CD4-positive, alpha-beta memory T cell (primary cell): ENCODE results near the gene OR10H1. TPM values are rescaled to one million over a fixed set of nuclear protein-coding genes. Genes with fewer than 3 reads are reported as not detected.
"Not testable (repeated sequence)": the region's sequence is repeated elsewhere in the genome, so short reads cannot be mapped to it uniquely, and the experiment has no call there.

Experiments used
- CTCF ChIA-PET: fragments of 350-600 bp; sonication (Branson Sonifier 250); formaldehyde crosslinking; loops from one replicate; lab custom pipeline; 2021; ENCODE audit warnings: inconsistent platforms; ENCODE audit not compliant: partially characterized antibody; lab: Charles Lee
- POLR2A ChIA-PET: fragments of 350-600 bp; sonication (Branson Sonifier 250); formaldehyde crosslinking; loops from one replicate; lab custom pipeline; 2021; ENCODE audit not compliant: partially characterized antibody; lab: Charles Lee
- DNase-seq, 5 donors: peaks; one replicate each; pipeline versions ENCODE4 v3.0.0 to v3.0.0-alpha.2; 2020 to 2022; ENCODE audit warnings: mixed read lengths in 1 of 5
- H3K27ac ChIP-seq: one replicate; pipeline ENCODE4 v1.7.0; 2013; ENCODE audit warnings: low read depth, low read length
- H3K27me3 ChIP-seq: 2 replicates; pipeline ENCODE4 v1.7.0; 2013; ENCODE audit warnings: mild to moderate bottlenecking, low read length, moderate library complexity; ENCODE audit not compliant: insufficient read depth
- H3K36me3 ChIP-seq: 2 replicates; pipeline ENCODE4 v1.7.0; 2013; ENCODE audit warnings: mild to moderate bottlenecking, low read length, moderate library complexity; ENCODE audit not compliant: insufficient read depth
- H3K4me1 ChIP-seq: 2 replicates; pipeline ENCODE4 v1.7.0; 2013; ENCODE audit warnings: mild to moderate bottlenecking, low read length, moderate library complexity; ENCODE audit not compliant: insufficient read depth
- H3K4me3 ChIP-seq, 2 donors: one replicate each; pipeline ENCODE4 v1.7.0; 2013; ENCODE audit warnings: low read length in 2 of 2, mild to moderate bottlenecking in 1 of 2
- H3K9me3 ChIP-seq, 2 donors: one replicate each; pipeline ENCODE4 v1.7.0; 2013; ENCODE audit warnings: low read length in 2 of 2, control low read depth in 1 of 2; ENCODE audit not compliant: control insufficient read depth in 1 of 2
- H3K27ac Mint-ChIP-seq, 7 donors: one replicate each; pipeline ENCODE4 v1.8.0; 2020 to 2021; ENCODE audit warnings: mixed read lengths in 7 of 7, mild to moderate bottlenecking in 6 of 7, inconsistent platforms in 3 of 7, moderate library complexity in 3 of 7
- H3K27me3 Mint-ChIP-seq, 2 donors: one replicate each; pipeline ENCODE4 v1.8.0; 2020 to 2021; ENCODE audit warnings: mixed read lengths in 2 of 2
- H3K36me3 Mint-ChIP-seq, 2 donors: one replicate each; pipeline ENCODE4 v1.8.0; 2020 to 2021; ENCODE audit warnings: mixed read lengths in 2 of 2, inconsistent platforms in 1 of 2, mild to moderate bottlenecking in 1 of 2
- H3K4me1 Mint-ChIP-seq, 4 donors: one replicate each; pipeline ENCODE4 v1.8.0; 2020 to 2021; ENCODE audit warnings: mixed read lengths in 4 of 4, mild to moderate bottlenecking in 1 of 4
- H3K4me3 Mint-ChIP-seq, 8 donors: one replicate each; pipeline ENCODE4 v1.8.0; 2020 to 2021; ENCODE audit warnings: mixed read lengths in 8 of 8, mild to moderate bottlenecking in 7 of 8, moderate library complexity in 6 of 8, inconsistent platforms in 3 of 8
- H3K9me3 Mint-ChIP-seq, 8 donors: one replicate each; pipeline ENCODE4 v1.8.0; 2020 to 2021; ENCODE audit warnings: mixed read lengths in 8 of 8, mild to moderate bottlenecking in 5 of 8, inconsistent platforms in 3 of 8, moderate library complexity in 1 of 8
- intact Hi-C: fragments of 100-400 bp; cut with micrococcal nuclease; formaldehyde crosslinking; loops from one replicate; pipeline ENCODE4 v1.15.1; 2023
- polyA plus RNA-seq, 2 donors: library from polyadenylated mRNA; unstranded; fragments of 300-500 nt; fragmentation: Illumina TruSeq; gene quantifications; one replicate each; pipeline ENCODE4 v1.2.3, GENCODE V29; 2021
- total RNA-seq, 2 experiments: library from RNA; stranded (reverse); gene quantifications; one replicate each; pipeline ENCODE4 v1.2.3, GENCODE V29; 2021

The OR10H1 gene
- total and polyA plus RNA-seq, 4 experiments from 2014 or later, result not detected

DNA sequence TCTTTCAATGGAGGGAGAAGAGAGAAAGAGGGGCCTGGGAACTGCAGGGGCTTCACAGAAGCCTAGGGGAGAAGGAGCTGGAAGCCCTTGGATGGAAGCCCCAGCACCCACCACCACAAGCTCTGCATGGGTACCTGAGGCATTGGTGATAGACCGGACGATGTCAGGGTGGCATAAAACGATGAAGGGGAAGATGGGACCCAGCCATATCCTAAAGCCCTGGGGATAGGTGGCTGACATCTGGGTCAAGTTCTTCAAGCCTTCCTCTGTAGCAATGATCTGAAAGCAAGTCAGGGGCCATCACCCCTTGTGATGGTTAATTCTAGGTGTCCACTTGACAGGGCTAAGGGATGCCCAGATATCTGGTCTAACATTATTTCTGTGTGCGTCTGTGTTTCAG, 39.2 kb downstream of the OR10H1 start:
- Mint-ChIP-seq H3K9me3 (peaks cover 0 to 9% (median 0%) of the 10 kb centered on the region in 8 donors), H3K4me3 (no peak overlapping the region), H3K27ac (no peak overlapping the region), H3K4me1 (peaks cover 0 to 7% (median 6%) of the 10 kb centered on the region in 4 donors), H3K36me3 (no peaks in the 10 kb centered on the region), H3K27me3 (peaks cover 20 to 23% of the 10 kb centered on the region in 2 donors)
- POLR2A ChIA-PET, result no interaction called here
- H3K36me3 ChIP-seq, result no peaks in the 10 kb centered on the region
- DNase-seq, result no peak
- no peak overlapping the region for H3K27ac ChIP-seq
- CTCF ChIA-PET, result no interaction called here
- no peak overlapping the region for H3K4me3 ChIP-seq
- no peaks in the 10 kb centered on the region for H3K27me3 ChIP-seq
- H3K9me3 ChIP-seq, result no peaks in the 10 kb centered on the region
- H3K4me1 ChIP-seq, result no peaks in the 10 kb centered on the region
- intact Hi-C loops, result no loop called here

DNA sequence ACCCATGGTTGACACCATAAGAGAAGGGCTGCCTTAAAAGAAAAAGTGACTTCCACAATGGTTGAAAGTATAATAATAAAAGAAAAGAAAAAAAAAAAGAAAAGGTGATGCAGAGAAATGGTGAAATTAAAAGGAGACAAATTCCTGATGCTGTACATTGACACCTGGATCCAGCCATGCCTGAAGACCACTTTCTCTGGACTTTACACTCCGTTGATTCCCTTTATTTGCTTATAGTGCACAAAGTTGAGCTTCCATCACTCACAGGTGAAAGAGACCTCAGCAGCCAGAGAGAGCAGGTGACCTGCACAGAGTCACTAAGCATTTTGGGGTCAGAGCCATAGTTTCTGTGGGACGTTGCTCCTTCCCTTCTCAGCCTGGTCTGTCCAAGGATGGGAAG, 40.2 kb downstream of the OR10H1 start:
- CTCF ChIA-PET, result no interaction called here
- H3K4me3 ChIP-seq, result no peak overlapping the region
- POLR2A ChIA-PET, result no interaction called here
- intact Hi-C loops, result no loop called here
- Mint-ChIP-seq H3K27ac (no peak overlapping the region), H3K9me3 (peaks cover 0 to 9% (median 0%) of the 10 kb centered on the region in 8 donors), H3K4me3 (no peak overlapping the region), H3K4me1 (peaks cover 0 to under 1% (median 0%) of the 10 kb centered on the region in 4 donors), H3K27me3 (peaks cover 20 to 29% of the 10 kb centered on the region in 2 donors), H3K36me3 (no peaks in the 10 kb centered on the region)
- H3K4me1 ChIP-seq, result no peaks in the 10 kb centered on the region
- H3K36me3 ChIP-seq, result no peaks in the 10 kb centered on the region
- no peak overlapping the region for H3K27ac ChIP-seq
- H3K9me3 ChIP-seq, result no peaks in the 10 kb centered on the region
- no peaks in the 10 kb centered on the region for H3K27me3 ChIP-seq
- DNase-seq, result no peak

DNA sequence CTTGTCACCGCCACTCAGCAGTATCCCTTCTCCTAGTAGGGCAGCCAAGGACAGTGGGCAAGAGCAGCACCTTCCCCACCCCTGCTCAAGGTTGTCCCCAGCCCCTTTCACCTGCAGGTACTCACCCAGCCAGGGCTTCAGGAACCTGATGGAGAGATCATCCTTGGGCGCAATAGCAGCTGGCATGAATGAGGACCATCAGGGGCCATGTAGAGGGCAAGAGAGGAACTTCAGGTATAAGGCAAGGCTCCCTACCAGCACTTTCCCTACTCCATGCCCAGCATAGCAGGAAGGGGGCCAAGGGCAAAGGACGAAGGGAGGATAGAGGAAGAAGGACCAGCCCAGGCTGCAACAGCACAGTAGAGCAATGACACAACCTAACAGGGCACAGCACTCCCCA, 41.3 kb downstream of the OR10H1 start:
- H3K27me3 ChIP-seq, DNase-seq, CTCF ChIA-PET, H3K27ac ChIP-seq, H3K9me3 Mint-ChIP-seq, H3K36me3 Mint-ChIP-seq, POLR2A ChIA-PET, H3K9me3 ChIP-seq, H3K27ac Mint-ChIP-seq, H3K4me1 Mint-ChIP-seq, intact Hi-C loops, H3K36me3 ChIP-seq, H3K4me3 ChIP-seq, H3K4me1 ChIP-seq: not testable (repeated sequence)
- Mint-ChIP-seq H3K27me3 (peaks cover 20 to 29% of the 10 kb centered on the region in 2 donors), H3K4me3 (peak overlapping the region in 1 of 8 donors; percentile 35)

- Mint-ChIP-seq H3K27me3 (peaks cover 11 to 33% of the 10 kb centered on the region in 2 donors), H3K9me3 (peaks cover 0 to 7% (median 0%) of the 10 kb centered on the region in 8 donors), H3K27ac (no peak overlapping the region), H3K4me1 (no peaks in the 10 kb centered on the region), H3K4me3 (no peak overlapping the region), H3K36me3 (no peaks in the 10 kb centered on the region)
- H3K9me3 ChIP-seq, result no peaks in the 10 kb centered on the region
- no peaks in the 10 kb centered on the region for H3K36me3 ChIP-seq
- no peak overlapping the region for H3K27ac ChIP-seq
- CTCF ChIA-PET, result no interaction called here
- intact Hi-C loops, result no loop called here
- H3K27me3 ChIP-seq, result no peaks in the 10 kb centered on the region
- no peak for DNase-seq
- H3K4me3 ChIP-seq, result no peak overlapping the region
- POLR2A ChIA-PET, result no interaction called here
- no peaks in the 10 kb centered on the region for H3K4me1 ChIP-seq
These were observed 45.9 kb downstream of the OR10H1 start for GRCh38 chr19:15769586-15769985.

DNA sequence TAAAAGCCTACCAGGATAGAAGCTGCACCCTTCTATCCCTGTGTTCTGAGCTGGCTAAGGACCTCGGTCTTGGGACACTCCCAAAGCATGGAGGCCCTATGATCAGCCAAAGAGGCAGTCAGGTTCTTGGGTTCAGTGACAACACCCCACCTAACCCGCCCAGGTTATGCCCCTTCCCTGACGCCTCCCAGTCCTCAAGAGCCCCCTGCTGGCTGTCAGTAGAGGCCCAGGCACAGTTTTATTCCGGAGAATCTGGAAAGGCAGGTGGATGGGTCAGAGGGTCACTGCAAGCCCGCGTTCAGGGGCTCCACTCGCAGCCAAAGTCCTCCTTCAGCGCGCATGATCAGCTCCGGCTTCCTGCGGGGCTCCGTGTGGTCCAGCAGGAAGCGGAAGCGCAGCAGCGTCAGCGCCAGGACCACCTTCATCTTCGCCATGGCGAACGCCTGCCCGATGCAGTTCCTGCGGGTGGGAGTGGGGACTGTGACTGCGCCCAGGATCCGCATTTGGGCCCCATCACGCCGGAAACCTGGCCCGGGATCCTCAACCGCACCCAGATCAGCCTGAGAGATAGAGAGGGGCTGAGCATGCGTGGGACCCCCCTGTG, 55.4 kb downstream of the OR10H1 start:
- Mint-ChIP-seq H3K4me1 (no peaks in the 10 kb centered on the region), H3K27ac (no peak overlapping the region), H3K9me3 (peaks cover 0 to 15% (median 8%) of the 10 kb centered on the region in 8 donors), H3K4me3 (peak overlapping the region in 1 of 8 donors; percentile 31), H3K36me3 (peaks cover 0 to 3% of the 10 kb centered on the region in 2 donors), H3K27me3 (peaks cover 40 to 43% of the 10 kb centered on the region in 2 donors)
- CTCF ChIA-PET, result no interaction called here
- intact Hi-C loops, result no loop called here
- POLR2A ChIA-PET, result no interaction called here
- no peaks in the 10 kb centered on the region for H3K36me3 ChIP-seq
- H3K27ac ChIP-seq, result no peak overlapping the region
- no peak for DNase-seq
- no peaks in the 10 kb centered on the region for H3K4me1 ChIP-seq
- H3K4me3 ChIP-seq, result no peak overlapping the region
- H3K9me3 ChIP-seq, result no peaks in the 10 kb centered on the region
- H3K27me3 ChIP-seq, result peaks cover 18% of the 10 kb centered on the region

GRCh38 chr19:15758379-15758778, 57.1 kb downstream of the OR10H1 start:
- Mint-ChIP-seq H3K27me3 (peaks cover 48 to 51% of the 10 kb centered on the region in 2 donors), H3K4me1 (no peaks in the 10 kb centered on the region), H3K4me3 (no peak overlapping the region), H3K36me3 (peaks cover 0 to 3% of the 10 kb centered on the region in 2 donors), H3K27ac (no peak overlapping the region), H3K9me3 (peaks cover 0 to 15% (median 8%) of the 10 kb centered on the region in 8 donors)
- H3K36me3 ChIP-seq, result no peaks in the 10 kb centered on the region
- intact Hi-C loops, result no loop called here
- no peak overlapping the region for H3K27ac ChIP-seq
- ChIA-PET POLR2A (no interaction called here), CTCF (no interaction called here)
- no peak for DNase-seq
- H3K4me1 ChIP-seq, result no peaks in the 10 kb centered on the region
- peaks cover 18% of the 10 kb centered on the region for H3K27me3 ChIP-seq
- no peaks in the 10 kb centered on the region for H3K9me3 ChIP-seq
- H3K4me3 ChIP-seq, result no peak overlapping the region
